Endothelial cell of umbilical vein (primary cell): ENCODE measurements around the gene SH3TC2.

Experiments used
- CTCF ChIP-seq, 2 donors: IDR thresholded peaks; 1 replicate in 1 of 2; 2 replicates in 1 of 2; pipeline ENCODE4 v1.5.1; 2011; ENCODE audit warnings: low read length in 2 of 2, mild to moderate bottlenecking in 2 of 2, moderate library complexity in 2 of 2, control low read depth in 1 of 2, inconsistent platforms in 1 of 2, low read depth in 1 of 2; ENCODE audit not compliant: insufficient read depth in 1 of 2; ENCODE audit errors: extremely low read depth in 1 of 2
- POLR2A ChIP-seq: IDR thresholded peaks from 2 replicates; pipeline ENCODE4 v1.6.1; 2012; ENCODE audit warnings: low read depth, mild to moderate bottlenecking, control low read depth, low read length

DNA sequence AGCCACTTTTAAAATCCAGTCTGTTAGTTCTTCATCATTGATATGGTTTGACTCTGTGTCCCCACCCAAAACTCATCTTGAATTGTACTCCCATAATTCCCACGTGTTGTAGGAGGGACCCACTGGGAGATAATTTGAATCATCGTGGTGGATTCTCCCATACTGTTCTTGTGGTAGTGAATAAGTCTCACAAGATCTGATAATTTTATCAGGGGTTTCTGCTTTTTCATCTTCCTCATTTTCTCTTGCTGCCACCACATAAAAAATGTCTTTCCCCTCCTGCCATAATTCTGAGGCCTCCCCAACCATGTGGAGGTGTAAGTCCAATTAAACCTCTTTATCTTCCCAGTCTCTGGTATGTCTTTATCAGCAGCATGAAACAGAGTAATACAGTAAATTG is 26.9 kb upstream of the SH3TC2 start:
- TF ChIP-seq CTCF (IDR thresholded peaks at IDR 0.05; ENCODE audit: extremely low read depth in 1 of 2, insufficient read depth in 1 of 2, low read depth in 1 of 2, low read length in 2 of 2), result no peak
- TF ChIP-seq POLR2A, result no peak
